ENCODE results near the gene RAPGEF1.
"Not testable (repeated sequence)": the region's sequence is repeated elsewhere in the genome, so short reads cannot be mapped to it uniquely, and the experiment has no call there.

The RAPGEF1 gene

DNA sequence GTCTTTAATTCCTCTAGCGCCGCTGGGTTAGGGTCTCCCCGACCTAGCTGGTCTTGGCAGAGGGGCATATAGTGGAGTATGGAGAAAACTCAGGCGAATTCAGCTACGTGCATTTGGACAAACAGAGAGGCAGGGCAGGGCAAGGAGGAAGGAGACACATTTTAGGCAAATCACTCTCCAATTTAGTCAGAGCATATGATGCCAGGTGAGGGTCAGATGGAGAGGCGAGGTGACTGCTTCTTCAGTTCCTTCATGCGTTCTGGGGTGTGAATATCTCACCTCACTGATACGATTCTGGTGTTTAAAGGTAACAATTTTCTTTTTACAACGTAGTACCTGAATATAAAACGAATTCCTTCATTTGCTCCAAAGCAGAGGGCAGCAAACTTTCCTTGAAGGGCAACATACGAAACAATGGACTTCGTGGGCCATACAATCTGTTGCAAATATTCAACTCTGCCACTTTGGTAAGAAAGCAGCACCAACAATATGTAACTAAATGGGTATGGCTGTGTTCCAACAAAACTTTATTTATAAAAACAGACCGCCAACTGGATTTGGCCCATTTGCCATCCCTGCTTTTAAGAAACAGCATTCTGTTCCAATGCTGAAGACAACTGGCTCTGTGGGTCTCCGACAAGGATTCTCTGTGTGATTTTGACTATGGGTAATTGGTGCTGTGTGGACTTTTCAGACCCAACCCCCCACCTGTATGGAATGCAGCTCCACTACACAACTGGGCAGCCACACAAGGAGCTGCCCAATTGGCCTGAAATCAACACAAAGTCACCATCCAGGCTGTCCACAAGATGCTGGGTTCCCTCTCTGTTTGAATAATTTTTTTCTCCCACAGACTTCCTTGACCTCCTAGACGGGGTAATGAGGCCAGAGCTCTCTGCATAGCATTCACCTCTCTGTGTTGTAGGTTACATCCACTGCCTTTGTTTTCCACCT, 53.8 kb downstream of the RAPGEF1 start:
- no peak for DNase-seq (ENCODE audit: low read depth)

DNA sequence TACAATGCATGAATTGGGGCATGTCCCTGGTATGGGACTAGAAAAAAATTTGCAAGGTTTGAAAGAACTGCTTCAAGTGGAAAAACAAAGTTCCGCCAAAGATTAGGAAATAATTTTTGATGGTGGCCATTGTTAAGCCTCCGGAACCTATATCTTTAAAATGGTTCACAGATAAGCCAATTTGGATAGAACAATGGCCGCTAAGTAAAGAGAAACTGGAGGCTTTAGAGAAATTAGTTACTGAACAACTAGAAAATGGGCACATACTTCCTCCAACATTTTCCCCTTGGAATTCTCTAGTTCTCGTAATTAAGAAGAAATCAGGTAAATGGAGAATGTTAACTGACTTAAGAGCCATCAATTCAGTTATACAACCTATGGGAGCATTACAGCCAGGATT, 56.8 kb downstream of the RAPGEF1 start:
- DNase-seq (ENCODE audit: low read depth): not testable (repeated sequence)

DNA sequence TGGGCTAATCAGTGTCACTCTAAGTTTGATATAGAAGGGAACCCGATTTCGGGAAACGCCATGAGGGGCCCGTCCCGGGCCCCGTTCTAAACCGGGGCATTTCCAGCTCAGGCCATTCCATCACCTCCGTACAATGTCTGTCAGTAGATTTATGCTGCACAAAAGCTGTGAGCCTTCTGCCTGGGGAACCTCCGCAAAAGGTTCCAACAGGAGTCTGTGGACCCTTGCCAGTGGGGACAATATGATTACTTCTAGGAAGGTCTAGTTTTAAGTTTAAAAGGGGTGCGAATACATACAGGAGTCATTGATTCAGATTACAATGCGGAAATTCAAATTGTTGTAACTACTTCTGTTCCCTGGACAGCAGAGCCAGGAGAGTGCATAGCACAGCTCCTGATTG, 57.6 kb downstream of the RAPGEF1 start:
- DNase-seq (ENCODE audit: low read depth): no peak

DNA sequence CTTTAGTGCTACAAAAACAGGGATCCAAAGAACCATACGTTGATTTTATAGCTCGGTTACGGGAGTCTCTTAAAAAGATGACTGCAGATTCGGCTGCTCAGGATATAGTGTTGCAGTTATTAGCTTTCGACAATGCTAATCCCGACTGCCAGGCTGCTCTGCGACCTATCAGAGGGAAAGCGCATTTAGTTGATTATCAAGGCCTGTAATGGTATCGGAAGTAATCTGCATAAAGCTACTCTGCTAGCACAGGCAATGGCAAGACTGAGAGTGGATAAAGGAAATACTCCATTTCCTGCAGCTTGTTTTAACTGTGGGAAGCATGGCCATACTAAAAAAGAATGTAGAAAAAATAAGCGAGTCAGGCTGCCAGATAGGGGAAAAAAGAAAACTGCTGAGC, 58.0 kb downstream of the RAPGEF1 start:
- not testable (repeated sequence) for DNase-seq (ENCODE audit: low read depth)

DNA sequence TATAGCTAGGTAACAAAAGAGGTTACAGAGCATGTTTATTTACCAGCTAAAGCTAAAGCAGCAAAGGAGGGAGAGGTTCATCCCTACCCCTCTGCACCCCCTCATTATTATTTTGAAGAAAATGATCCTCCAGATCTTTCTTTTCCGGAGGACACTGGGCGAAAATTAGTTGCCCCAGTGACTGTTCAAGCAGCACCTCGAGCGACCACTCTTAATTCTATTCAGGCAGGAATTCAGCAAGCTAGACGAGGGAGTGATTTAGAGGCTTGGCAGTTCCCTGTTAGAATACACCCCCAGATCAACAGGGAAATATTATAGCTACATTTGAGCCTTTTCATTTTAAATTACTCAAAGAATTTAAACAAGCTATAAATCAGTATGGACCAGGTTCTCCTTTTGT, 58.8 kb downstream of the RAPGEF1 start:
- not testable (repeated sequence) for DNase-seq (ENCODE audit: low read depth)

DNA sequence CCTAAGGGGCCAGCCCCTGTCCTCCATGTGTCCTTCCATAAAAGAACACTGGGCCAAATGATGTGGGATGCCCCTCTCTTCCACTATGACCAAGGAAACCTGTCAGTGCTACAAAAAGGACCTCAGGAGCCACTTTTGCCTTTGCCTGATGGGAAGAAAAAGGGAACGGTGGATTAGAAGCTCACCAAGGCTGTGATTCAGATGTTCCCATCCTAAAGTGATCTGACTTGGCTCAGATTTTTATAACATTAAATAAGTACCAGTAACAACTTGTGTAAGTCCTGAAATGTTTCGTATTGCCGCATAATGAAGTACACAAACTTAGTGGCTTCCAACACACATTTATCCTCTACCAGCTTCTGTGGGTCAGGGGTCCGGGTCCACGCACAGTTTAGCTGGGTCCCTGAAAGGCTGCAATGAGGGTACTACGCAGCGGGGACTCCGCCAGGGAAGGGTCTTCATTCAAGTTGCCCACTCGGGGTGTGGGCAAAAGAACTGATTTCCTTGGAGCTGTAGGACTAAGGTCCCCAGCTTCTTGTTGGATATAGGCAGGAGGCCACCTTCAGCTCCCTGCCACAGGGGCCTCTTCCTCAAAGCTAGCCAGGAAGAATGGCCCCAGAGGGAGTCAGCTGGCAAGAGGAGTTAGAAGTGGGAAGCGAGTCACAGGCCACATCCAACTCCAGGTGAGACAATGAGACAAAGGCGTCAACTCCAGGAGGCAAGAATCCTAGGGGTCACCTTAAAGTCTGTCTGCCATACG, 60.4 kb downstream of the RAPGEF1 start:
- no peak for DNase-seq (ENCODE audit: low read depth)

DNA sequence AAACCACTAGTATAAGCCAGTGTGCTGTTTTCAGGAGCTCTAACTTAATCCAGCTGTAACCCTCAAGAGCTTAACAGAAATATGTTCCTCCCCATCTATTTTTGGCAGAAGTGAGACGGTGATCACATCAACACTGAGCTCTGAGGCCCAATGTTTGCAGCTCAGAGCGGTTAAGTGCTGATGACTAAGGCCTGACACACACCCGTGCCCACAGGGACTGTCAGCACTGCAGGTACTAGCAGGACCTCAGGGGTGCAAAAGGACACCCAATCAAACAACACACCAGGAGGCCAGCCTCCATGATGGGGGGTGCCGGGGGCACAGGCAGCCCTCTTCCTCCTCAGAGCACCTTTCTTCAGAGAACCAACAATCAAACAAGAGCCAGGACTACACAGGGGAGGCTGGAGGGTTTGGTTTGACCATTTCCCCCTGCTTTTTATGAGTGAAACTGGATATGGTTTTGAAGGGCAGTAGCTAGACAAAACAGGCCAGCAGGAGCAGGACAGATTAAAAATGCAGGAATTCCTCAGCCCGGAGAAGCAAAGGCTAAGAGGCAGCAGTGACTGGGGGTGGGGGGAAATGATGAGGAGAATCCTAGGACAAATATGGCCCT, 61.3 kb downstream of the RAPGEF1 start:
- peak; percentile 46 for DNase-seq (ENCODE audit: low read depth)

DNA sequence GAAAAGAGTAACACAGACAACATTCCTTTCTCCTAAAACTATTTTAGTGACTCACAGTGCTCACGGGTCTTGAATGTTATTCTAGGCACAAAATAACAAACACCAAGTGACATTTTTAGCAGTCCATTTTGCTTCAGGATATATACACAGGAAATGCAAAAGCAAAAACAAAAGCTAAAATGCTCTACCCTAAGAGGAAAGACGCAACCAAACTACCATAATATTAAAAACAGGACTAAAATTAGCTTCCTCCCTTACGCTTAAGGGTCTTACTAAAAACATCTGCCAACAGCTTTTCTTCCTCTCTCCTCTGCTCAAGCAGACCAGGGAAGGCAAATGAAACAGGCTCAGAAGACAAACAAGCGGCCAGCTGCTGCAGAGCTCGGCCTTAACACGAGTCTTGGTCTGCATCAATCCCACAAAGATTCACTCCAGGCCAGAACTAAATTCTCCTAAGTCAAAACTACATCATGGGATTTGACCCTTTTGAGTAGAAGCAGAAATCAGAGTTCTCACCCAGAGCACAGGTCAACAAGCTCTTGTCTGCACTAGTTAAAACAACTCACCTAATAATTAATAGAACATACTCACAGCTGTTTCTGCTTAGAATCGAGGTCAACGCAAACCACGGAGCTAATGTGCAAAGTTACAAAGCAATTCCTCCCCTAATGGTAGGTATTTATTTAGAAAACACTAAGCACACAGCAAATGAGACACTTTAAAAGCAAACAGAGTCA, 62.3 kb downstream of the RAPGEF1 start:
- no peak for DNase-seq (ENCODE audit: low read depth)

DNA sequence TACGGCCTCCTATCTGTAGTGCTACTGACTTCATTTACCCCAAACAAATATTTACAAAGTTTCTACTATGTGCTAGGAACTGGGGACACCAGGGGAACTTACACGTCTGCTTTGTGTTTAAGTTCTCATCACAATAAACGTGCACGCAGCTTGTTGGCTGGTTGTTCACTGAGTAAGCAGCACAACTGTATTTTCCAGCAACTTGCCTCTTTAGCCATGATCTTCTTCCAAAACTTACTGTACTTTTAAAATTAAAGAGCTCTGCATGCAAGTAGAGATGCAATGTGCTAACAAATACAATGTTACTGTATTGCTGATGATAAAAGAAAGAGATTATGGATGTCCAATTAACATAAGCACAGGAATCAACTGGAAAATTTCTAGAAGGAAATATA, 62.8 kb downstream of the RAPGEF1 start:
- no peak for DNase-seq (ENCODE audit: low read depth)

DNA sequence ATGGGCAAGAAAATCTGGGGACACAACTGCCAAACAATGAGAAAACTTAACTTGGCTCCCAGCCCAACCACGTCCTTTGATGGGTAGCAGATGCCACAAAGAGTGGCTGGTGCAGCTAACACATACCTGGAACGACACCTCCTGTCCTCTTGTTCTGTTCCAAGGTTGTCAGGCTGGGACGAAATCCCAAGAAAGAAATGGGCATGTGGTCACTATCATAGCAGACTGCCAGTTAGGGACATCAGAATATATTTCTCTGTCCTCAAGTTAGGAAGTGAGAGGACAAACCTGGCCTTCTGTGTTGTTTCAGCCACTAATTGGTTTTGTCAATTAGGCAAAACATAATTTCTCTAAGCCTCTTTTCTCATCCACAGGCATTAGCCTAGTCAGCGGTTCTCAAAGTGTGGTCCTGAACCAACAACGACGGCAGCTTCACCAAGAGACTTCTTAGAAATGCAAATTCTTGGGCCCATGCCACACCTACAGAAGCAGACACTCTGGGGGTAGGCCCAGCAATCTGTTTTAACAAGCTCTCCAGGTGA, 63.4 kb downstream of the RAPGEF1 start:
- DNase-seq (ENCODE audit: low read depth): peak; percentile 27

DNA sequence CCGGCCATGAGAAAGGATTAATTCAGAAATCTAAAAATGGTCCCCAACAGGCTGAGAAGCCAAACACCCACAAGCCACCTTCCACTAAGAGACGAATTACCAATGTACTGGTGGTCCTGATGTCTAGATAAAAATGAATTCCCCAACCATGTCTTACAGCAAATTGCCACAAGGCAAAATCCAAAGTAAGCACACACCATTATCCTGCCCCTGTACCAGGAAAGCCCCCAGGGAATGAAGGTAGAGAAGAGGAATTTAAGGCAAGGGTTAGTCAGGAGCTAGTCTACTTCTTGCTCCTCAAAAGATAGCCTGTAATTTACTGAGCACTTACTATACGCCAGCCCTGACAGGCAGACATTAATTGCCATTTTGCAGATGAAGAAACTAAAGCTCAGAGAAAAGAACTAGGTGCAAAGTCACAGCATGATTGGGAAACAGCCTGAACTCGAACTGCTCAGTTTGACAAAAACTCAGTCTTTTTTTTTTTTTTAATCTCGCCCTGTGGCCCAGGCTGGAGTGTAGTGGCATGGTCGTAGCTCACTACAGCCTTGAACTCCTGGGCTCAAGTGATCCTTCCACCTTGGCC, 64.3 kb downstream of the RAPGEF1 start:
- no peak for DNase-seq (ENCODE audit: low read depth)

DNA sequence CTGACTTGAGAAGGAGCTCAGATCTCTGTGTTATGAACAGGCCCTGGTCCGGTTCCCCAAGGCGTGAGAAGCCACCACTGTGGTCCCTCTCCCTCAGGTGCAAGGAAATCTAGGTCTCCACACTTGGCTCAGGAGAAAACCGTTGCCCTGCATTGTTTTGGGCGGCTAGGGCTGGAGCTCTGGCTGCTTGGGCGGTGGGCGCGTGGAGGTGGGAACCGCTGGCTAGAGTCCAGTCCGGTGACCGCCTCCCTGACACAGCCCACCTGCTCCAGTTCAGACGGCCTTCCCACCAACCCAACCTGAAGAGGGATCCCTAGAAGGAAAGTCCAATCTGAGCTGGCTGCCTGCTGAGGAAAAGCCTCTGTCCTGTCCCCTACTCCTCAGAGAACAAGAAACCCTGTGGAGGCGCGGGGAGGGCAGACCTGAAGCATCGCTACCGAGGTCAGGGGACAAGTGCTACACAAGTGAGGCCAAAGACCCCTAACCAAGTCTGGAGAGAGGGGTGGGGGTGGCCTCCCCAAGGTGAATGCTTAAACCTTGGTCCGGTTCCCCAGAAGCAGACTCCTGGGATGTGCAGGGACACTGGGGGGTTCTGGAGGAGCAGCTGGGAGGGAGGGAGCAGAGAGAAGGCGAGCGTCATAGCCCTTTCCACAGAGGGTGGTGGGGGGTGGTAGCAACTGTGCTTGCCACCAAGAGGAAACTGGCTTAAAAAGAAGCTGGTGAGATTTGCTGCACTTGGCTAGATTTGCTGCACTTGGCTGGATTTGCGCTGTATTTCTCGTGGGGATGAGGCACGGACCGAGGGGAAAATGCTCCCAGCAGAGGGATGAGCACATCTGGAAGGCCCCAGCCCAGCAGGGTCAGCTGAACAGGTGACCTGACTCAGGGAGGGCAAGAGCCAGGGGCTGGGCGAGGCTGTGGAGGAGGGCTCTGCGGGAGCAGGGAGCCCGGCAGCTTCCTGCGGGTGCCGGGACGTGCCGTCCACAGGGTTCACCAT, 65.2 kb downstream of the RAPGEF1 start:
- no peak for DNase-seq (ENCODE audit: low read depth)

DNA sequence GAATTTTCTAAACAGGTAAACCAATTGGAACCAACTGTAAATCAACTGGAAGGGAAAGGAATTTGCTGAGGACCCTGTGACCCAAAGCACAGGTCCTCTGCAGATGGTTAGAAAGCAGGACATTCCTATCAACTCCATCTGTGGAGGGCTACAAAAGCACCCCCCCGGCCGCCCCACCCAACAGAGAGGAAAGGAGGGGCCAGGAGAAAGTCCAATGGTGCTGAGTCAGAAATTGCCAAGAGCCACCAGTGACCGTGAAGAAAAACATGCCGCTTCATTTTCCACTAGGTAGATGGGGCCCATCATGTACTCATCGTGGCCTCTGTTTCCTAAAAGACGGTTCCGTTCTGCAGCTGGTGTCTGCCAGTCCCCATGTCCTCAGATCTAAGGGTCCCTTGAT, 66.3 kb downstream of the RAPGEF1 start:
- DNase-seq (ENCODE audit: low read depth): no peak

DNA sequence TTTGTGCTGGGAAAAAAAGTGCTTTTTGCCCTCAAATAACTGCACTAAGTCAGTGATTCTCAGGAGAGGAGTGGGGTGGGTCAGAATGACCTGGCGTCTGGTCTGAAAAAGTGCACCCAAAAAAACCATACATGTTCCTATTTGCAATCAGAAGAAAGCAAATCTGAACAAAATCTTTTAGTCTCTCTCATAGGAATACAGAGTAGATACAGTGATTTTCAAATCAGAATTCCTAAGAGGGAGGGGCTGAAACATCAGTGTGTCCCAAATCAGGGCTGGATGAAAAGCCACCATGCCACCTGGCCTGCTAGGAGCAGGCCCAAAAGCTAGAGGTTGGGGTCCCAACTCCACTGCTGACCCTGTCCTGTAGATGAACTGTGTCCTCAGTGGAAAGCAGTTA, 66.8 kb downstream of the RAPGEF1 start:
- no peak for DNase-seq (ENCODE audit: low read depth)

DNA sequence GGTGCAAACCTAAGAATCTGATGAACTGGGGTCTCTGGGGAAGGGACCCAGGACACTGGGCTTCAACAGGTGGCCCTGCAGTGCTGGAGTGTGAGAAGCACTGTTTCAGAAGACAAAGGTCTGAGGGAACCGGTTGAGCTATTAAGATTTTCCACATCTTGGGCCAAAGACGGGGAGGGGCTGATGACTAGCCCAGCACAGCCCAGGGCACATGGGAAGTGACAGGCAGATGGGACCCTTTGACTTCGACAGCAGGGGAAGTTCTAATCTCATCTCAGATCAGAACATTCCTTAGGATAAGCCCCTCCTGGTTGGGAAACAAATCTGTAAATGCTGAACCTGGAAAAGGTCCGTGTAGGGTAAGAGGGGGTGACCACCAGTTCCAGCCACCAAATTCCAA, 67.4 kb downstream of the RAPGEF1 start:
- DNase-seq (ENCODE audit: low read depth): no peak

DNA sequence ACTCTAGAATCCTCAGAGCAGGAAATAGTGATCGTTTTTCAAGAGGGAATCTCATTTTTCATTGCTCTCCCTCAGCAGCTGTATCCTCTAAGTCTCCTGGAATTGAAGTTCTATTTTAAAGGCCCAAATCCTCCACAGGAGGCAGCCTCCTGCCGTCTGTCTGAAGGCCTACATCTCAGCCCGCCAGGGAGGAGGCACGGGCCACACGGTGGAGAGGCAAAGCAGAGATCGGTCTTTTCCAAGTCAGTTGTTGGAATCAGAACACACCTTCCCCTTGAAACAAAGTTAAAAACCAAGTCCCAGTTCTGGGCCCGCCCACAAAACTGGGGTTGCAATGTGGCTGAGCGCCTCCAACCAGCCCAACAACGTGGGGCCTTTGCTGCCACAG, 68.7 kb downstream of the RAPGEF1 start:
- DNase-seq (ENCODE audit: low read depth): no peak

DNA sequence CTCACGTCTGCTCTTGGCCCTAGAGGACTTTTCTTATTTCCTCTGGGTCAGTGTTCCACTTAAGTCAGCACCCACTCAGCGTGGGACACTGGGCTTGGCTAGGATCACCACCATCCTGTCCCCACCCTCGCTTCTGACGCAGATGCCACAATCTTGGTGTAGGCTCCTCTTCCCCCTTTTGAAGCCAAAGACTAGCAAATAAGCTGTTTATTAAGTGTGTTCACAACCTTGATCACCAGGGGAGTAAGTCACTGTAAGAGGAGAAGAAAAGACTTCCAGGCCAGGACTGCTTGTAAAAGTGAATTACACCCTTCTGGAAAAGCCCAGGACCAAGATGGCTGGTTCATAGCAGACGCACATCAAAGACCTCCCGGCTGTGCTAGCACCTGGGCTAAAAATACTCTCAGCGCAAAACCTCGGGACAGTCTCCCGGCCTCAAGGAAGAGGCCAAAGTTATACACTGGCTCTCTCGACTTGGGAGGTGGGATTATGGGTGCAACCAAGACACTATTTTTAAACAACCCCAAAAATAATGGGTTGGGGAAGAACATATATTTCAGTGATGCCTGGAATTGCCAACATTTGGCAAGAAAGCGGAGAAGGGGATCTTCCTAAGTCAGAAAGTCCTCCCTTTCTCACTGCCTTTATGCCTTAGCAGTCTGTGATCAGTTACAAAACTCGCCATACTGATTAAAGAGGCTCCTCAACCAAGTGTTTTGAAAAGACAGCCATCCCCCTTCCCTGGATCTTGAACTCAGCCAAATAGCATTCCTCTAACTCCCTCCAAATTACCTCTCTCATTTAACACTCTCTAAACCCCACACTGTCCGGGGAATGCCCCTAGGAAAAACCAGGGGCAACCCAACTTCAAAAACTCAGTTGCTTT, 69.4 kb downstream of the RAPGEF1 start:
- DNase-seq (ENCODE audit: low read depth): no peak

DNA sequence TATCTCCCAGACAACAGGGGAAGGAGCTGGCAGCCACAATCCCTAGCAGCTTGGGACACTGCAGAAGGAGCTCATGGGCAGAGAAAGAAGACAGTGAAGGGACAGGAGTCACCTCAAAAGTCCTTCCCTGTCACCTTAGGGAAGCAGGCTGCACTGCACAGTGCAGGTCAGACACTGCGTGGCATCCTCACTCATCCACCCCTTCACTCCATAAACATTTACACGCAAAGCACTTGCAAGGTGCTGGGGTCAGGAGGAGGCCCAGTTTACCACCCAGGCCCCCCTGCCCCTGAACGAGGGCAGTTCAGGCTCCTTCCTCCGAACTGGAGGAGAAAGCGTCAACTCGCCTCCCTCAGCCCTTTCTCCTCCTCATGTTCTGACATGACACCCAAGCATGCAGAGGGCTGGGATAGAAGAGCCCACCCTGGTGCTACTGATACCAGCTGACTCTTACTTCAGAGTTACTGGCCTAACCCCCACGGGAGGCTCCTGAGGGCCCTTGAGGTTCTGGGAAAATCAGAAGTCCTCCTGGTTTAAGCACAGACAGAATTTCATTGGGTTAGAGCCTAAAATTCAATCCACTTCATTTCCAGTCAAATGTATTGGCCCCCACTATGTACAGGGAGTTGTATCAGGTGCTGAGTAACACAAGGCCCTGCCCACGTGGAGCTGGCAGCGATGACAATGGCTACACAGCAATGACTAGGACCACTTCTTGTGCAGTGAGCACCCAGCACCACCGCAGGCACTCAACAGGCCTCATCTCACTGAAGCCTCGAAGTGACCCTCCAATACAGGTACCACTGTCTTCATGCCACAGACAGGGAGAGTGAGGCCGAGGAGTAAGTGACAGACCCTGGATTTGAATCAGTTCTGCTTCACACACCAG, 70.4 kb downstream of the RAPGEF1 start:
- no peak for DNase-seq (ENCODE audit: low read depth)

All from stimulated activated CD8-positive, alpha-beta memory T cell treated with anti-CD3 and anti-CD28 coated beads, Interleukin-15, amount 100 ng/mL, for 1 hour (primary cell).